Adrenal gland (tissue), 5 donors: ENCODE measurements around the gene SUCLG1.

Experiments used
- POLR2A ChIP-seq, 2 donors: fragments of 450-650 bp; IDR thresholded peaks; one replicate each; pipeline ENCODE4 v1.6.1; 2017; ENCODE audit warnings: antibody characterized with exemption in 2 of 2, mild to moderate bottlenecking in 2 of 2, moderate library complexity in 1 of 2
- TF ChIP-seq, protein P1 (sequence below), 6 experiments: fragments of 450-650 bp in 4 of 6; fragments of 200-600 bp in 2 of 6; sonication (generic) in 1 of 6; IDR thresholded peaks; 1 replicate in 5 of 6; 2 replicates in 1 of 6; pipeline versions ENCODE4 v1.5.1 to v1.8.0; 2016 to 2021; ENCODE audit warnings: antibody characterized with exemption in 6 of 6, mild to moderate bottlenecking in 2 of 6, moderate library complexity in 1 of 6
- donor health status: DM: no; HTN: no; CAD: no.

DNA sequence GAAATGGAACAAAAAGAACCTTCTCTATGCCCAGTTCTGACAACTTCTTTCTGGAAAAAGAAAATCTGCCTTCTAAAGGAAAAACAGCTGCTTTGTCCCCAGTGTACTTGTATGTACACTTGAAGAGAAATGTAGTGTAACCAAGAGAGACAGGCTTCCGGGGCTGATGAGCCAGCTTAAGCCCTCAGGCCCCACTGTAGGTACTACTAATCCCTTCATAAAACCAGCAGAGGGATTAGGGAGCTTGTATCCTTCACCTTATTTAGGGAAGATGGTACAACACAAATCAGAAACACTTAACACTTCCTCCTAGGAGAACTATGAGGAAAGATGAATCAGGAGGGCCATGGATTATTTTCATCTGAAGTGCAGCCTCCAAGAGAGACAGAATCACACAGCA lies 18.8 kb upstream of the SUCLG1 start:
- TF ChIP-seq, protein P1, sequence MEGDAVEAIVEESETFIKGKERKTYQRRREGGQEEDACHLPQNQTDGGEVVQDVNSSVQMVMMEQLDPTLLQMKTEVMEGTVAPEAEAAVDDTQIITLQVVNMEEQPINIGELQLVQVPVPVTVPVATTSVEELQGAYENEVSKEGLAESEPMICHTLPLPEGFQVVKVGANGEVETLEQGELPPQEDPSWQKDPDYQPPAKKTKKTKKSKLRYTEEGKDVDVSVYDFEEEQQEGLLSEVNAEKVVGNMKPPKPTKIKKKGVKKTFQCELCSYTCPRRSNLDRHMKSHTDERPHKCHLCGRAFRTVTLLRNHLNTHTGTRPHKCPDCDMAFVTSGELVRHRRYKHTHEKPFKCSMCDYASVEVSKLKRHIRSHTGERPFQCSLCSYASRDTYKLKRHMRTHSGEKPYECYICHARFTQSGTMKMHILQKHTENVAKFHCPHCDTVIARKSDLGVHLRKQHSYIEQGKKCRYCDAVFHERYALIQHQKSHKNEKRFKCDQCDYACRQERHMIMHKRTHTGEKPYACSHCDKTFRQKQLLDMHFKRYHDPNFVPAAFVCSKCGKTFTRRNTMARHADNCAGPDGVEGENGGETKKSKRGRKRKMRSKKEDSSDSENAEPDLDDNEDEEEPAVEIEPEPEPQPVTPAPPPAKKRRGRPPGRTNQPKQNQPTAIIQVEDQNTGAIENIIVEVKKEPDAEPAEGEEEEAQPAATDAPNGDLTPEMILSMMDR (IDR thresholded peaks at IDR 0.05): no peak
- no peak for TF ChIP-seq POLR2A (IDR thresholded peaks at IDR 0.05)
